Astrocyte (in vitro differentiated cells and primary cell): ENCODE results near the gene LDAF1. TPM values are rescaled to one million over a fixed set of nuclear protein-coding genes. Genes with fewer than 3 reads are reported as not detected.

Source experiments
- DNase-seq: peaks from one replicate; pipeline ENCODE4 v3.0.0-alpha.2; 2010; ENCODE audit warnings: low read depth
- FAIRE-seq: peaks from 2 replicates; lab custom pipeline; 2011; peaks lifted over from hg19 to GRCh38; lab: Jason Lieb, UNC
- H2AFZ ChIP-seq: 2 replicates; pipeline ENCODE4 v1.6.0; 2012; ENCODE audit warnings: low read depth, low read length, inconsistent platforms
- H3K27ac ChIP-seq: 2 replicates; pipeline ENCODE4 v1.5.1; 2011; ENCODE audit warnings: low read depth, low read length, inconsistent platforms
- H3K27me3 ChIP-seq: 2 replicates; pipeline ENCODE4 v1.6.0; 2011; ENCODE audit warnings: low read length, inconsistent platforms; ENCODE audit not compliant: insufficient read depth
- H3K36me3 ChIP-seq: 2 replicates; pipeline ENCODE4 v1.5.1; 2011; ENCODE audit warnings: low read length, inconsistent platforms; ENCODE audit not compliant: insufficient read depth
- H3K4me1 ChIP-seq: 2 replicates; pipeline ENCODE4 v1.5.1; 2011; ENCODE audit warnings: low read length, inconsistent platforms; ENCODE audit not compliant: insufficient read depth
- H3K4me2 ChIP-seq: 2 replicates; pipeline ENCODE4 v1.6.0; 2012; ENCODE audit warnings: low read length, inconsistent platforms
- H3K4me3 ChIP-seq: 2 replicates; pipeline ENCODE4 v1.5.1; 2011; ENCODE audit warnings: low read depth, mild to moderate bottlenecking, low read length, inconsistent platforms; ENCODE audit not compliant: insufficient read depth
- H3K79me2 ChIP-seq: 2 replicates; pipeline ENCODE4 v1.6.0; 2012; ENCODE audit warnings: mild to moderate bottlenecking, low read length, inconsistent platforms; ENCODE audit not compliant: insufficient read depth
- H3K9ac ChIP-seq: 2 replicates; pipeline ENCODE4 v1.6.0; 2012; ENCODE audit warnings: mild to moderate bottlenecking, low read length, inconsistent platforms
- H3K9me3 ChIP-seq: 2 replicates; pipeline ENCODE4 v1.5.1; 2012; ENCODE audit warnings: low read depth, mild to moderate bottlenecking, low read length, inconsistent platforms; ENCODE audit not compliant: insufficient read depth
- H4K20me1 ChIP-seq: 2 replicates; pipeline ENCODE4 v1.6.0; 2012; ENCODE audit warnings: low read length, inconsistent platforms; ENCODE audit not compliant: insufficient read depth
- H3K27ac Mint-ChIP-seq: one replicate; pipeline ENCODE4 v1.8.0; 2021; ENCODE audit warnings: mild to moderate bottlenecking, mixed read lengths; ENCODE audit not compliant: unreplicated experiment
- H3K27me3 Mint-ChIP-seq: one replicate; pipeline ENCODE4 v1.8.0; 2021; ENCODE audit warnings: low read depth, mixed read lengths; ENCODE audit not compliant: unreplicated experiment
- H3K36me3 Mint-ChIP-seq: one replicate; pipeline ENCODE4 v1.8.0; 2021; ENCODE audit warnings: low read depth, mixed read lengths; ENCODE audit not compliant: unreplicated experiment
- H3K4me1 Mint-ChIP-seq: one replicate; pipeline ENCODE4 v1.8.0; 2021; ENCODE audit warnings: low read depth, mixed read lengths; ENCODE audit not compliant: unreplicated experiment
- H3K4me3 Mint-ChIP-seq: one replicate; pipeline ENCODE4 v1.8.0; 2021; ENCODE audit warnings: mild to moderate bottlenecking, moderate library complexity, mixed read lengths; ENCODE audit not compliant: unreplicated experiment
- H3K9me3 Mint-ChIP-seq: one replicate; pipeline ENCODE4 v1.8.0; 2021; ENCODE audit warnings: mild to moderate bottlenecking, mixed read lengths; ENCODE audit not compliant: unreplicated experiment
- CTCF ChIP-seq: IDR thresholded peaks from 2 replicates; pipeline ENCODE4 v1.5.1; 2011; ENCODE audit warnings: low read depth, mild to moderate bottlenecking, inconsistent platforms, low read length, moderate library complexity; ENCODE audit not compliant: insufficient read depth
- EZH2 ChIP-seq: IDR thresholded peaks from 2 replicates; pipeline ENCODE4 v1.6.1; 2012; ENCODE audit warnings: mild to moderate bottlenecking, low read length, inconsistent platforms; ENCODE audit not compliant: insufficient read depth
- total RNA-seq: library from RNA; stranded (reverse); gene quantifications from 2 replicates; pipeline ENCODE4 v1.2.1, GENCODE V29; 2021

LDAF1 gene
- total RNA-seq, 1 donor from 2014 or later: 38.6 TPM

- H3K9ac ChIP-seq: no peak overlapping the region
- H3K27me3 ChIP-seq: no peaks in the 10 kb centered on the region
- H3K9me3 ChIP-seq: no peaks in the 10 kb centered on the region
- no peaks in the 10 kb centered on the region for H3K36me3 ChIP-seq
- no peak overlapping the region for H2AFZ ChIP-seq
- no peaks in the 10 kb centered on the region for H3K4me1 ChIP-seq
- FAIRE-seq (no peak), DNase-seq (no peak)
- no peak overlapping the region for H3K4me3 Mint-ChIP-seq
- no peaks in the 10 kb centered on the region for H3K27me3 Mint-ChIP-seq
- no peak overlapping the region for H3K4me3 ChIP-seq
- peaks cover 10% of the 10 kb centered on the region for H3K9me3 Mint-ChIP-seq
- H4K20me1 ChIP-seq: no peaks in the 10 kb centered on the region
- no peaks in the 10 kb centered on the region for H3K4me1 Mint-ChIP-seq
- H3K27ac Mint-ChIP-seq: no peak overlapping the region
- H3K36me3 Mint-ChIP-seq: peaks cover 3% of the 10 kb centered on the region
- H3K4me2 ChIP-seq: no peak overlapping the region
- H3K27ac ChIP-seq: no peak overlapping the region
- TF ChIP-seq CTCF: no peak
- no peak for TF ChIP-seq EZH2
- no peaks in the 10 kb centered on the region for H3K79me2 ChIP-seq
Observed at GRCh38 chr16:21117567-21117966, 40.9 kb upstream of the LDAF1 start.

GRCh38 chr16:21120976-21121520, 37.4 kb upstream of the LDAF1 start:
- peaks cover 3% of the 10 kb centered on the region for H3K36me3 Mint-ChIP-seq
- H3K4me3 Mint-ChIP-seq: no peak overlapping the region
- DNase-seq (no peak), FAIRE-seq (no peak)
- peaks cover 8% of the 10 kb centered on the region for H3K9me3 Mint-ChIP-seq
- H3K27me3 Mint-ChIP-seq: peaks cover 3% of the 10 kb centered on the region
- H3K9ac ChIP-seq: no peak overlapping the region
- TF ChIP-seq EZH2: no peak
- no peak for TF ChIP-seq CTCF
- no peaks in the 10 kb centered on the region for H3K79me2 ChIP-seq
- H4K20me1 ChIP-seq: no peaks in the 10 kb centered on the region
- H2AFZ ChIP-seq: no peak overlapping the region
- no peak overlapping the region for H3K27ac ChIP-seq
- H3K4me1 ChIP-seq: no peaks in the 10 kb centered on the region
- H3K4me1 Mint-ChIP-seq: no peaks in the 10 kb centered on the region
- H3K36me3 ChIP-seq: no peaks in the 10 kb centered on the region
- H3K4me2 ChIP-seq: no peak overlapping the region
- no peaks in the 10 kb centered on the region for H3K9me3 ChIP-seq
- H3K4me3 ChIP-seq: no peak overlapping the region
- H3K27ac Mint-ChIP-seq: no peak overlapping the region
- H3K27me3 ChIP-seq: no peaks in the 10 kb centered on the region

GRCh38 chr16:21125191-21125590, 33.3 kb upstream of the LDAF1 start:
- Mint-ChIP-seq H3K27ac (no peak overlapping the region), H3K9me3 (no peaks in the 10 kb centered on the region), H3K27me3 (peaks cover 12% of the 10 kb centered on the region), H3K4me1 (no peaks in the 10 kb centered on the region), H3K36me3 (no peaks in the 10 kb centered on the region), H3K4me3 (no peak overlapping the region)
- no peak overlapping the region for H2AFZ ChIP-seq
- no peaks in the 10 kb centered on the region for H4K20me1 ChIP-seq
- H3K36me3 ChIP-seq: no peaks in the 10 kb centered on the region
- H3K4me1 ChIP-seq: no peaks in the 10 kb centered on the region
- TF ChIP-seq EZH2: no peak
- TF ChIP-seq CTCF: no peak
- no peaks in the 10 kb centered on the region for H3K9me3 ChIP-seq
- no peak overlapping the region for H3K4me2 ChIP-seq
- no peaks in the 10 kb centered on the region for H3K27me3 ChIP-seq
- no peak overlapping the region for H3K9ac ChIP-seq
- no peak for DNase-seq
- no peak overlapping the region for H3K4me3 ChIP-seq
- H3K79me2 ChIP-seq: no peaks in the 10 kb centered on the region
- no peak overlapping the region for H3K27ac ChIP-seq
- FAIRE-seq: no peak
